Esophagus muscularis mucosa (tissue), 4 donors: ENCODE measurements around the gene XYLT1.

Experiments used
- CTCF ChIP-seq, 3 experiments: fragments of 200-600 bp in 2 of 3; fragments of 450-650 bp in 1 of 3; sonication (generic) in 2 of 3; IDR thresholded peaks; one replicate each; pipeline ENCODE4 v1.5.1; 2017 to 2019; ENCODE audit warnings: antibody characterized with exemption in 3 of 3, mild to moderate bottlenecking in 2 of 3, moderate library complexity in 1 of 3
- EP300 ChIP-seq: sonication (generic); formaldehyde crosslinking; IDR thresholded peaks from one replicate; pipeline ENCODE4 v1.6.1; 2017; ENCODE audit warnings: antibody characterized with exemption
- POLR2A ChIP-seq: fragments of 450-650 bp; IDR thresholded peaks from one replicate; pipeline ENCODE4 v1.6.1; 2017; ENCODE audit warnings: antibody characterized with exemption, moderate library complexity, mild to moderate bottlenecking, low read depth

DNA sequence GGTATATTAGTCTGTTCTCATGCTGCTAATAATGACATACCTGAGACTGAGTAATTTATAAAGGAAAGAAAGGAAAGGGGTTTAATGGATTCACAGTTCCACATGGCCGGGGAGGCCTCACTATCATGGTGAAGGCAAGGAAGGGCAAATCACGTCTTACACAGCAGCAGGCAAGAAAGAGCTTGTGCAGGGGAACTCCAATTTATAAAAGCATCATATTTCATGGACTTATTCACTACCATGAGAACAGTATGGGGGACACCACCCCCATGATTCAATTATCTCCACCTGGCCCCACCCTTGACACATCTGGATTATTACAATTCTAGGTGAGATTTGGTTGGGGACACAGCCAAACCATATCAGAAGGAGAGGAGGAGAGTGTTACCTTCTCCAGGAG lies 17.7 kb upstream of the XYLT1 start:
- TF ChIP-seq CTCF (IDR thresholded peaks at IDR 0.05) (no peak), EP300 (no peak), POLR2A (no peak)
